Effector CD8-positive, alpha-beta T cell (primary cell): Measurements from ENCODE around the gene SYT1.

Experiments
- DNase-seq: peaks from one replicate; lab custom pipeline; 2025; lab: John Stamatoyannopoulos, UW

SYT1 gene

GRCh38 chr12:79439175-79439825 is 574.7 kb downstream of the SYT1 start:
- no peak for DNase-seq

GRCh38 chr12:79441534-79441933 is 577.0 kb downstream of the SYT1 start:
- no peak for DNase-seq

- DNase-seq, result no peak
Observed at GRCh38 chr12:79442396-79442795, 577.8 kb downstream of the SYT1 start.

GRCh38 chr12:79444089-79444488 is 579.5 kb downstream of the SYT1 start:
- no peak for DNase-seq

GRCh38 chr12:79448816-79449215 is 584.2 kb downstream of the SYT1 start:
- DNase-seq, result no peak

GRCh38 chr12:79451365-79451764 is 586.8 kb downstream of the SYT1 start:
- DNase-seq, result no peak

- DNase-seq, result no peak
Observed at GRCh38 chr12:79451978-79452377, 587.4 kb downstream of the SYT1 start.

GRCh38 chr12:79452906-79453305 is 588.3 kb downstream of the SYT1 start:
- DNase-seq, result no peak

GRCh38 chr12:79453820-79454219 is 589.2 kb downstream of the SYT1 start:
- no peak for DNase-seq

GRCh38 chr12:79454338-79454843 is 589.8 kb downstream of the SYT1 start:
- no peak for DNase-seq

GRCh38 chr12:79455286-79455685 is 590.7 kb downstream of the SYT1 start:
- DNase-seq, result no peak

GRCh38 chr12:79482323-79482722 is 617.7 kb downstream of the SYT1 start:
- no peak for DNase-seq

- DNase-seq, result no peak
Observed at GRCh38 chr12:79482921-79483320, 618.3 kb downstream of the SYT1 start.

- DNase-seq, result no peak
Observed at GRCh38 chr12:79486154-79486553, 621.6 kb downstream of the SYT1 start.

GRCh38 chr12:79487386-79488110 is 623.0 kb downstream of the SYT1 start:
- no peak for DNase-seq
